ENCODE measurements around the gene NUB1. TPM values are rescaled to one million over a fixed set of nuclear protein-coding genes. Genes with fewer than 3 reads are reported as not detected.
A peak's percentile ranks its signal among the peaks of the same experiment; 100 is the strongest.

NUB1 gene
- total RNA-seq, 1 donor from 2014 or later: 41.5 TPM

GRCh38 chr7:151347200-151347599, 5.6 kb downstream of the NUB1 start:
- Mint-ChIP-seq H3K9me3 (ENCODE audit: unreplicated experiment) (no peaks in the 10 kb centered on the region), H3K36me3 (ENCODE audit: low read depth, unreplicated experiment) (peaks cover 12% of the 10 kb centered on the region), H3K4me1 (ENCODE audit: unreplicated experiment) (peaks cover 17% of the 10 kb centered on the region), H3K4me3 (ENCODE audit: unreplicated experiment) (no peak overlapping the region), H3K27me3 (ENCODE audit: unreplicated experiment) (no peaks in the 10 kb centered on the region), H3K27ac (ENCODE audit: unreplicated experiment) (no peak overlapping the region)
- DNase-seq (ENCODE audit: low spot score): no peak
- no peak for TF ChIP-seq CTCF (IDR thresholded peaks at IDR 0.05; ENCODE audit: unreplicated experiment)

- no peak for TF ChIP-seq CTCF (IDR thresholded peaks at IDR 0.05; ENCODE audit: unreplicated experiment)
Measured at GRCh38 chr7:151348970-151349369, 7.4 kb downstream of the NUB1 start.

GRCh38 chr7:151349507-151349853, 7.9 kb downstream of the NUB1 start:
- no peak overlapping the region for H3K4me3 Mint-ChIP-seq (ENCODE audit: unreplicated experiment)
- no peak for TF ChIP-seq CTCF (IDR thresholded peaks at IDR 0.05; ENCODE audit: unreplicated experiment)
- H3K27ac Mint-ChIP-seq (ENCODE audit: unreplicated experiment): peak overlapping the region; percentile 58
- DNase-seq (ENCODE audit: low spot score): no peak
- H3K4me1 Mint-ChIP-seq (ENCODE audit: unreplicated experiment): peaks cover 18% of the 10 kb centered on the region
- no peaks in the 10 kb centered on the region for H3K9me3 Mint-ChIP-seq (ENCODE audit: unreplicated experiment)
- peaks cover 23% of the 10 kb centered on the region for H3K36me3 Mint-ChIP-seq (ENCODE audit: low read depth, unreplicated experiment)
- H3K27me3 Mint-ChIP-seq (ENCODE audit: unreplicated experiment): no peaks in the 10 kb centered on the region

More at GRCh38 chr7:151348970-151349369, 7.4 kb downstream of the NUB1 start:
- DNase-seq (ENCODE audit: low spot score): no peak
- H3K9me3 Mint-ChIP-seq (ENCODE audit: unreplicated experiment): no peaks in the 10 kb centered on the region
- H3K4me1 Mint-ChIP-seq (ENCODE audit: unreplicated experiment): peaks cover 18% of the 10 kb centered on the region
- peak overlapping the region; percentile 78 for H3K27ac Mint-ChIP-seq (ENCODE audit: unreplicated experiment)
- H3K27me3 Mint-ChIP-seq (ENCODE audit: unreplicated experiment): no peaks in the 10 kb centered on the region
- peaks cover 23% of the 10 kb centered on the region for H3K36me3 Mint-ChIP-seq (ENCODE audit: low read depth, unreplicated experiment)
- no peak overlapping the region for H3K4me3 Mint-ChIP-seq (ENCODE audit: unreplicated experiment)

- peak overlapping the region; percentile 30 for H3K27ac Mint-ChIP-seq (ENCODE audit: unreplicated experiment)
- no peaks in the 10 kb centered on the region for H3K27me3 Mint-ChIP-seq (ENCODE audit: unreplicated experiment)
- H3K36me3 Mint-ChIP-seq (ENCODE audit: low read depth, unreplicated experiment): peaks cover 28% of the 10 kb centered on the region
- peaks cover 18% of the 10 kb centered on the region for H3K4me1 Mint-ChIP-seq (ENCODE audit: unreplicated experiment)
- peak; percentile 56 for DNase-seq (ENCODE audit: low spot score)
- TF ChIP-seq CTCF (IDR thresholded peaks at IDR 0.05; ENCODE audit: unreplicated experiment): peak; percentile 23
- H3K9me3 Mint-ChIP-seq (ENCODE audit: unreplicated experiment): no peaks in the 10 kb centered on the region
- no peak overlapping the region for H3K4me3 Mint-ChIP-seq (ENCODE audit: unreplicated experiment)
Measured at GRCh38 chr7:151351027-151351426, 9.4 kb downstream of the NUB1 start.

GRCh38 chr7:151351967-151352366, 10.4 kb downstream of the NUB1 start:
- Mint-ChIP-seq H3K36me3 (ENCODE audit: low read depth, unreplicated experiment) (peaks cover 32% of the 10 kb centered on the region), H3K9me3 (ENCODE audit: unreplicated experiment) (no peaks in the 10 kb centered on the region), H3K4me3 (ENCODE audit: unreplicated experiment) (no peak overlapping the region), H3K27me3 (ENCODE audit: unreplicated experiment) (peaks cover 3% of the 10 kb centered on the region), H3K27ac (ENCODE audit: unreplicated experiment) (peak overlapping the region; percentile 81), H3K4me1 (ENCODE audit: unreplicated experiment) (peaks cover 18% of the 10 kb centered on the region)
- peak; percentile 33 for DNase-seq (ENCODE audit: low spot score)
- no peak for TF ChIP-seq CTCF (IDR thresholded peaks at IDR 0.05; ENCODE audit: unreplicated experiment)

Data from endothelial cell (in vitro differentiated cells).